ENCODE data around the gene SEPTIN3. TPM values are rescaled to one million over a fixed set of nuclear protein-coding genes. Genes with fewer than 3 reads are reported as not detected.

The SEPTIN3 gene
- total and polyA plus RNA-seq, 4 donors, result 0.05 to 0.68 (median 0.63) TPM; not detected in 1

DNA sequence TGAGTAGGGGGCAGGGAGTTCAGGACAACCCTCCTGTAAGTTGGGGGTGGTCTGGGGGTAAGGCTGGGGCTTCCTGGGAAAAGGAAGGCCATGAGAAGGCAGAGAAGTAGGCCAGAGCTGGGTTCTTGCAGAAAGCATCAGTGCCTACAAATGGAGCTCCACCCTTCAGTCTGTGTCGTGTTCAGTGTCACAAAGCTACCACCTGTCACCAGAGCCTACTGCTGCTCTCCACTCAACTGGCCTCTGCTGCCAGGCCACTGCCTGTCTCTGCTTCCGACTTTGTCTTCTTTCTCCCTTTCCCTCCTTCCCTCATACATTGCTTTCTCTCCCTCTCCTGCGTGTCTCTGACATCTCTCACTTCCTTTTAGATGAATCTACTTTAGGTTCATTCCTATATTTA is 26.0 kb downstream of the SEPTIN3 start:
- no peak overlapping the region for H3K4me3 ChIP-seq (ENCODE audit: low read length in 2 of 2)
- intact Hi-C loops (cut with DNase I), result no loop called here
- H3K9me3 ChIP-seq (ENCODE audit: control insufficient read depth, low read length), result no peaks in the 10 kb centered on the region
- H3K27me3 ChIP-seq (ENCODE audit: control insufficient read depth in 1 of 2, insufficient read depth in 2 of 2, low read length in 1 of 2), result no peaks in the 10 kb centered on the region
- DNase-seq (peak in 1 of 2 donors; percentile 5), ATAC-seq (ENCODE audit: low FRiP score) (no peak)
- 53 to 58% methylated on average over 3 of the region's 3 CpGs for WGBS, 2 donors
- no peak overlapping the region for H3K27ac ChIP-seq (ENCODE audit: low read depth in 1 of 2, low read length in 2 of 2)
- H3K4me1 ChIP-seq (ENCODE audit: control insufficient read depth in 1 of 2, insufficient read depth in 2 of 2, low read length in 2 of 2), result no peaks in the 10 kb centered on the region
- no peaks in the 10 kb centered on the region for H3K36me3 ChIP-seq (ENCODE audit: control insufficient read depth in 1 of 2, insufficient read depth in 2 of 2, low read length in 1 of 2)

GRCh38 chr22:41996826-41997225 is 27.6 kb downstream of the SEPTIN3 start:
- H3K9me3 ChIP-seq (ENCODE audit: control insufficient read depth, low read length), result peaks cover 2% of the 10 kb centered on the region
- no peak overlapping the region for H3K4me3 ChIP-seq (ENCODE audit: low read length in 2 of 2)
- H3K36me3 ChIP-seq (ENCODE audit: control insufficient read depth in 1 of 2, insufficient read depth in 2 of 2, low read length in 1 of 2), result no peaks in the 10 kb centered on the region
- H3K27me3 ChIP-seq (ENCODE audit: control insufficient read depth in 1 of 2, insufficient read depth in 2 of 2, low read length in 1 of 2), result no peaks in the 10 kb centered on the region
- intact Hi-C loops (cut with DNase I), result no loop called here
- no peak for ATAC-seq (ENCODE audit: low FRiP score)
- peak in 1 of 2 donors; percentile 56 for DNase-seq
- H3K4me1 ChIP-seq (ENCODE audit: control insufficient read depth in 1 of 2, insufficient read depth in 2 of 2, low read length in 2 of 2), result no peaks in the 10 kb centered on the region
- 74 to 78% methylated on average over 5 of the region's 5 CpGs for WGBS, 2 donors
- H3K27ac ChIP-seq (ENCODE audit: low read depth in 1 of 2, low read length in 2 of 2), result no peak overlapping the region

DNA sequence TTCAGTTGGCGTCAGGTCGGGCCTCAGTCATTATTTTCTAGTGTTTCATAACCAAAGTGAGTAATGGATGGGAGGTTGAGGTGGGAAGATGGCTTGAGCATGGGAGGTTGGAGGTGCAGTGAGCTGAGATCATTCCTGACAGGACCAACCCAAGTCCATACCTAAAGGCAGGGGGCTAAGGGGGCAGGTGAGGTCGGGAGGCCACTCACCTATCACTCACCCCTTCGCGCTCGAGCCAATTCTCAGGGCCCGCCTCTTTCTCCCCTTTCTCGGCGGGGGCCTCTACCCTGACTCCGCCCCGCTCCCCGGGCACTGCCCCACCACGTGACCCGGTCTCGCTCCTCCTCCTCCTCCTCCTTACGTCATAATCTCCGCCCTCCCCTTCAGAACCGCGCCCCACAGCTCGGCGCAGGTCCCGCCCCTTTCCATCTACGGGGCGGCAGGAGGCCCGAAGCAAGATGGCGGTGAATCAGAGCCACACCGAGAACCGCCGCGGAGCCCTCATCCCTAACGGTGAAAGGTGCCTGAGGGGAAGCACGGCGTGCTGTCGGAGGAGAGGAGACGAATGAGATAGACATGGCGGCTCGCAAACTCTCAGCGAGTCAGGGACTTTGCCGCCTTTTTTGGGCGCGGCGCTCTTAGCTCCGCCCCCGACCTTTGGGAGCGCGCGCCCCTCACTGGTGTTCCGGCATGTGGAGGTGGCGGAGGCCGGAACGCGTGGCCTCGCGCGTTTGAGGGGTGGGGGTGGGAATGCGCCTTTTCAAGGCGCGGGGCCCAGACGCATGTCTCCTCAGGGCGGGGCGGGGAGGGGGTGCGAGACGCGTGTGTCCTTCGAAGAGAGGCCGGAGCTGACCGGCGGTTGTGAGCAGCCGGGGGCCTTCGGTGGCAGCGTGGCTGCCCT is 29.4 kb downstream of the SEPTIN3 start, which contains the start of gene WBP2NL:
TSS of gene WBP2NL (plus strand) at position 428 of the 901 bp plus-strand sequence. CDS start at position 459, 31 bp downstream.
- DNase-seq (peak; percentile 91 to 92), ATAC-seq (ENCODE audit: low FRiP score) (peak; percentile 93)
- no peaks in the 10 kb centered on the region for H3K36me3 ChIP-seq (ENCODE audit: control insufficient read depth in 1 of 2, insufficient read depth in 2 of 2, low read length in 1 of 2)
- no peaks in the 10 kb centered on the region for H3K27me3 ChIP-seq (ENCODE audit: control insufficient read depth in 1 of 2, insufficient read depth in 2 of 2, low read length in 1 of 2)
- intact Hi-C loops (cut with DNase I), result no loop called here
- H3K4me1 ChIP-seq (ENCODE audit: control insufficient read depth in 1 of 2, insufficient read depth in 2 of 2, low read length in 2 of 2), result no peaks in the 10 kb centered on the region
- 36% methylated on average over 68 to 71 of the region's 71 CpGs for WGBS, 2 donors
- H3K27ac ChIP-seq (ENCODE audit: low read depth in 1 of 2, low read length in 2 of 2), result no peak within 1 kb of the TSS
- peak within 1 kb of the TSS in 1 of 2 donors; percentile 6 for H3K4me3 ChIP-seq (ENCODE audit: low read length in 2 of 2)
- peaks cover 2% of the 10 kb centered on the region for H3K9me3 ChIP-seq (ENCODE audit: control insufficient read depth, low read length)

- H3K9me3 ChIP-seq (ENCODE audit: control insufficient read depth, low read length), result peaks cover 2% of the 10 kb centered on the region
These were observed 31.2 kb downstream of the SEPTIN3 start for GRCh38 chr22:42000466-42000865.

DNA sequence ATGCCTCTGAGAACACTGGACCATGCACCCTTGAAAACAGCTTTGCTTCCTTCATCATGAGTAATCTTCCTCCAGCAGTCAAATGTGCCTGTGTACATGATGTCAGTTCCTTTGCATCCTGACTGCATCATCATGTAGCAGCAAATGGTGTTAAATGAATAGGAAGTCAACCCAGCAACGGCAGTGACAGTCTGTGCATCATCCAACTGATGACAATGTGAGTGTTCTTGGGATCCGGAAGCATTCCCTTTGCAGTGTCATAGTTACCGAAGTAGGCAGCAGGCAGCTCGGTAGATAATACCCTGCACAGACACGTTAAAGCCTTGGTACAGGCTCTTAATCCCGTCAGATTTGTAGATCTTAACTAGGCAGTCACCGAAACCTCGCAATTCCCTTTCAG is 31.9 kb downstream of the SEPTIN3 start:
- intact Hi-C loops (cut with DNase I), result no loop called here
- no peaks in the 10 kb centered on the region for H3K36me3 ChIP-seq (ENCODE audit: control insufficient read depth in 1 of 2, insufficient read depth in 2 of 2, low read length in 1 of 2)
- H3K4me3 ChIP-seq (ENCODE audit: low read length in 2 of 2), result no peak overlapping the region
- no peaks in the 10 kb centered on the region for H3K4me1 ChIP-seq (ENCODE audit: control insufficient read depth in 1 of 2, insufficient read depth in 2 of 2, low read length in 2 of 2)
- no peaks in the 10 kb centered on the region for H3K27me3 ChIP-seq (ENCODE audit: control insufficient read depth in 1 of 2, insufficient read depth in 2 of 2, low read length in 1 of 2)
- DNase-seq (no peak), ATAC-seq (ENCODE audit: low FRiP score) (no peak)
- 83 to 88% methylated on average over 8 of the region's 8 CpGs for WGBS, 2 donors
- no peak overlapping the region for H3K27ac ChIP-seq (ENCODE audit: low read depth in 1 of 2, low read length in 2 of 2)
- H3K9me3 ChIP-seq (ENCODE audit: control insufficient read depth, low read length), result peaks cover 2% of the 10 kb centered on the region

More at GRCh38 chr22:42000466-42000865, 31.2 kb downstream of the SEPTIN3 start:
- H3K4me1 ChIP-seq (ENCODE audit: control insufficient read depth in 1 of 2, insufficient read depth in 2 of 2, low read length in 2 of 2), result no peaks in the 10 kb centered on the region
- intact Hi-C loops (cut with DNase I), result no loop called here
- no peaks in the 10 kb centered on the region for H3K27me3 ChIP-seq (ENCODE audit: control insufficient read depth in 1 of 2, insufficient read depth in 2 of 2, low read length in 1 of 2)
- no peaks in the 10 kb centered on the region for H3K36me3 ChIP-seq (ENCODE audit: control insufficient read depth in 1 of 2, insufficient read depth in 2 of 2, low read length in 1 of 2)
- no peak overlapping the region for H3K4me3 ChIP-seq (ENCODE audit: low read length in 2 of 2)
- peak in 1 of 2 donors; percentile 55 for DNase-seq
- WGBS, 2 donors, result 93 to 96% methylated on average over 8 of the region's 8 CpGs
- ATAC-seq (ENCODE audit: low FRiP score), result no peak
- H3K27ac ChIP-seq (ENCODE audit: low read depth in 1 of 2, low read length in 2 of 2), result no peak overlapping the region

DNA sequence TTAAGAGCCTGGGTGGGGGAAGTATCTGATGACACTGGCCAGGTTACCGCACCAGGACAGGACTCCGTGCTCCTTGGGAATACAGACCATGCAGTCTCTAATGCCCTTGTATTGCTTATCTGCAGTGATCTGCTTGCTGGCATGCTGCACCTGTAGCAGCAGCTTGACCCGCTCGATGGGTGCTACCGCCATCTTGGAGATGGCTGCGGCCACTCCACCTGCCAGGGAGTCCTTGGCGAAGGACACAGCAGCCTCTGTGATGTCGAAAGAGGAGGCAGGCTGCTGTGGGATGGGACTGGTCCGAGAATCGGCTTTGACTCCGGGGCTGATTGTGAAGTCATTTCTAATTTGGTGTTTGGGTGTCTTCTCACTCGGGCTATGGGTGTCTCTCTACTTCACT is 32.5 kb downstream of the SEPTIN3 start:
- no peaks in the 10 kb centered on the region for H3K4me1 ChIP-seq (ENCODE audit: control insufficient read depth in 1 of 2, insufficient read depth in 2 of 2, low read length in 2 of 2)
- DNase-seq (no peak), ATAC-seq (ENCODE audit: low FRiP score) (no peak)
- H3K36me3 ChIP-seq (ENCODE audit: control insufficient read depth in 1 of 2, insufficient read depth in 2 of 2, low read length in 1 of 2), result no peaks in the 10 kb centered on the region
- intact Hi-C loops (cut with DNase I), result no loop called here
- peaks cover 2% of the 10 kb centered on the region for H3K9me3 ChIP-seq (ENCODE audit: control insufficient read depth, low read length)
- H3K27ac ChIP-seq (ENCODE audit: low read depth in 1 of 2, low read length in 2 of 2), result no peak overlapping the region
- 94 to 96% methylated on average over 12 of the region's 12 CpGs for WGBS, 2 donors
- H3K4me3 ChIP-seq (ENCODE audit: low read length in 2 of 2), result no peak overlapping the region
- no peaks in the 10 kb centered on the region for H3K27me3 ChIP-seq (ENCODE audit: control insufficient read depth in 1 of 2, insufficient read depth in 2 of 2, low read length in 1 of 2)

DNA sequence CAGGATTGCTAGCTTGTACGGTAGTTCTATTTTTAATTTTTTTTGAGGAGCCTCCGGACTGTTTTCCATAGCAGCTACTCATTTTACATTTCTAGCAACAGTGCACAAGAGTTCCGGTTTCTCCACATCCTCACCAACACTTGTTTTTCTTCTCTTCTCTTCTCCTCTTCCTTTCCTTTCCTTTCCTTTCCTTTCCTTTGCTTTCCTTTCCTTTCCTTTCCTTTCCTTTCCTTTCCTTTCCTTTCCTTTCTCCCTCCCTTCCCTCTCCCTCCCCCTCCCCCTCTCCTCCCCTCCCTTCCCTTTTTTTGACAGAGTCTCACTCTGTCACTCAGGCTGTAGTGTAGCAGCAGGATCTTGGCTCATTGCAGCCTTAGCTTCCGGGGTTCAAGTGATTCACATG is 38.7 kb downstream of the SEPTIN3 start:
- intact Hi-C loops (cut with DNase I), result no loop called here
- Histone ChIP-seq H3K27me3 (ENCODE audit: control insufficient read depth in 1 of 2, insufficient read depth in 2 of 2, low read length in 1 of 2) (no peaks in the 10 kb centered on the region), H3K4me3 (ENCODE audit: low read length in 2 of 2) (no peak overlapping the region), H3K9me3 (ENCODE audit: control insufficient read depth, low read length) (no peaks in the 10 kb centered on the region), H3K27ac (ENCODE audit: low read depth in 1 of 2, low read length in 2 of 2) (no peak overlapping the region), H3K4me1 (ENCODE audit: control insufficient read depth in 1 of 2, insufficient read depth in 2 of 2, low read length in 2 of 2) (no peaks in the 10 kb centered on the region), H3K36me3 (ENCODE audit: control insufficient read depth in 1 of 2, insufficient read depth in 2 of 2, low read length in 1 of 2) (no peaks in the 10 kb centered on the region)
- DNase-seq (no peak), ATAC-seq (ENCODE audit: low FRiP score) (no peak)
- WGBS, 2 donors, result 68 to 78% methylated on average over 4 of the region's 4 CpGs

DNA sequence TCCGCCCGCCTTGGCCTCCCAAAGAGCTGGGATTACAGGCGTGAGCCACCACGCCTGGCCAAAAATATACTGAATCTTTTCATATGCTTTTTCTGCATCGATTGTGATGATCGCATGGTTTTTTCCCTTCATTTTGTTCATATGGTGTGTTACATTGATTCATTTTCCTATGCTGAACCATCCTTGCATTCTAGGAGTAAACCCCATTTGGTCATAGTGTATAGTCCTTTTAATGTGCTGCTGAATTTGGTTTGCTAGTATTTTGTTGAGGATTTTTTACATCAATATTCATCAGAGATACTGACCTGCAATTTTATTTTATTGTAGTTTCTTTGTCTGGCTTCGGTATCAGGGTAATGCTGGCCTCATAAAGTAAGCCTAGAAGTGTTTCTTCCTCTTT is 41.5 kb downstream of the SEPTIN3 start:
- 85 to 95% methylated on average over 7 of the region's 7 CpGs for WGBS, 2 donors
- DNase-seq (no peak), ATAC-seq (ENCODE audit: low FRiP score) (no peak)
- H3K36me3 ChIP-seq (ENCODE audit: control insufficient read depth in 1 of 2, insufficient read depth in 2 of 2, low read length in 1 of 2), result no peaks in the 10 kb centered on the region
- H3K4me1 ChIP-seq (ENCODE audit: control insufficient read depth in 1 of 2, insufficient read depth in 2 of 2, low read length in 2 of 2), result no peaks in the 10 kb centered on the region
- peaks cover 2% of the 10 kb centered on the region for H3K9me3 ChIP-seq (ENCODE audit: control insufficient read depth, low read length)
- no peak overlapping the region for H3K4me3 ChIP-seq (ENCODE audit: low read length in 2 of 2)
- peaks cover 0 to 1% of the 10 kb centered on the region in 2 donors for H3K27me3 ChIP-seq (ENCODE audit: control insufficient read depth in 1 of 2, insufficient read depth in 2 of 2, low read length in 1 of 2)
- no peak overlapping the region for H3K27ac ChIP-seq (ENCODE audit: low read depth in 1 of 2, low read length in 2 of 2)
- intact Hi-C loops (cut with DNase I), result no loop called here

GRCh38 chr22:42013385-42013784 is 44.1 kb downstream of the SEPTIN3 start:
- H3K27me3 ChIP-seq (ENCODE audit: control insufficient read depth in 1 of 2, insufficient read depth in 2 of 2, low read length in 1 of 2), result peaks cover 0 to 1% of the 10 kb centered on the region in 2 donors

More at GRCh38 chr22:42013385-42013784, 44.1 kb downstream of the SEPTIN3 start:
- DNase-seq (no peak), ATAC-seq (ENCODE audit: low FRiP score) (no peak)
- H3K27ac ChIP-seq (ENCODE audit: low read depth in 1 of 2, low read length in 2 of 2), result no peak overlapping the region
- peaks cover 2% of the 10 kb centered on the region for H3K9me3 ChIP-seq (ENCODE audit: control insufficient read depth, low read length)
- WGBS, 2 donors, result 73 to 88% methylated on average over 4 of the region's 4 CpGs
- no peaks in the 10 kb centered on the region for H3K36me3 ChIP-seq (ENCODE audit: control insufficient read depth in 1 of 2, insufficient read depth in 2 of 2, low read length in 1 of 2)
- H3K4me3 ChIP-seq (ENCODE audit: low read length in 2 of 2), result no peak overlapping the region
- H3K4me1 ChIP-seq (ENCODE audit: control insufficient read depth in 1 of 2, insufficient read depth in 2 of 2, low read length in 2 of 2), result no peaks in the 10 kb centered on the region
- intact Hi-C loops (cut with DNase I), result no loop called here

All from aorta (tissue), 5 donors.